Endothelial cell of umbilical vein (primary cell): ENCODE data around the gene GAPDH.
"Not testable (repeated sequence)": the region's sequence is repeated elsewhere in the genome, so short reads cannot be mapped to it uniquely, and the experiment has no call there.

ENCODE experiments used
- CTCF ChIP-seq, 2 donors: IDR thresholded peaks; 1 replicate in 1 of 2; 2 replicates in 1 of 2; pipeline ENCODE4 v1.5.1; 2011; ENCODE audit warnings: low read length in 2 of 2, mild to moderate bottlenecking in 2 of 2, moderate library complexity in 2 of 2, control low read depth in 1 of 2, inconsistent platforms in 1 of 2, low read depth in 1 of 2; ENCODE audit not compliant: insufficient read depth in 1 of 2; ENCODE audit errors: extremely low read depth in 1 of 2
- EZH2 ChIP-seq: IDR thresholded peaks from 2 replicates; pipeline ENCODE4 v1.6.1; 2012; ENCODE audit warnings: borderline replicate concordance, low read depth, mild to moderate bottlenecking, moderate library complexity, low read length, inconsistent platforms; ENCODE audit not compliant: severe bottlenecking
- FOS ChIP-seq: IDR thresholded peaks from 2 replicates; pipeline ENCODE4 v1.6.1; 2011; ENCODE audit warnings: mild to moderate bottlenecking, low read length, moderate library complexity, borderline replicate concordance; ENCODE audit not compliant: insufficient read depth
- GATA2 ChIP-seq: IDR thresholded peaks from 2 replicates; pipeline ENCODE4 v1.7.0; 2011; ENCODE audit warnings: low read depth, mild to moderate bottlenecking, moderate library complexity, mixed read lengths, low read length; ENCODE audit not compliant: insufficient read length, insufficient read depth
- JUN ChIP-seq: IDR thresholded peaks from 2 replicates; pipeline ENCODE4 v1.6.1; 2011; ENCODE audit warnings: borderline replicate concordance, low read depth; ENCODE audit not compliant: insufficient read length, insufficient read depth
- MAX ChIP-seq: IDR thresholded peaks from 2 replicates; pipeline ENCODE4 v1.6.1; 2011; ENCODE audit not compliant: insufficient read depth, insufficient read length
- POLR2A ChIP-seq: IDR thresholded peaks from 2 replicates; pipeline ENCODE4 v1.6.1; 2012; ENCODE audit warnings: low read depth, mild to moderate bottlenecking, control low read depth, low read length
- POLR2AphosphoS5 ChIP-seq: IDR thresholded peaks from 2 replicates; pipeline ENCODE4 v1.6.1; 2012; ENCODE audit warnings: low read depth, mild to moderate bottlenecking, control low read depth, low read length, moderate library complexity; ENCODE audit not compliant: insufficient read depth

GRCh38 chr12:6497291-6497690 is 37.0 kb upstream of the GAPDH start:
- not testable (repeated sequence) for TF ChIP-seq CTCF (IDR thresholded peaks at IDR 0.05; ENCODE audit: extremely low read depth in 1 of 2, insufficient read depth in 1 of 2, low read depth in 1 of 2, low read length in 2 of 2); POLR2A; MAX; JUN; POLR2AphosphoS5; FOS; GATA2; EZH2
